Measurements from ENCODE around the gene GRID2. TPM values are rescaled to one million over a fixed set of nuclear protein-coding genes. Genes with fewer than 3 reads are reported as not detected.
A peak's percentile ranks its signal among the peaks of the same experiment; 100 is the strongest.

Gene GRID2
- total RNA-seq, 1 donor from 2014 or later: 1.3 TPM

DNA sequence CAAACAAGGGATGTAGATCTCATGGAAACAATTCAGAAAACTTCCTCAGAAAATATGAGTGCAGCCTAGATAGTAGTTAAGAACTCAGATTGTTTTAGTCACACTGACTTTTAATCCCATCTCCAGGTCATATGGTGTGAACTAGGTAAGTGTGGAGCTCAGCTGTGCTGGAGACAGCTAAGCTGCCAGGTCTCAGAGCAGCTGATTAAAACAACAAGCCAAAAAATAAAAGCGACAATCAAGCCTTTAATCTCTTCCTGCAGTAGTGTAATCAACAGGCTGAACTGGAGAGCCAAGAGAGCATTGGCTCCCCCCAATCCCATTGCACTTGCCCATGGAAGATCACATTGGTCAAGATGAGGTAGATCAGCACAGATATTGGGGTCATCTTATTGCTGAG, 1426.5 kb downstream of the GRID2 start:
- Mint-ChIP-seq H3K4me1 (peaks cover 26% of the 10 kb centered on the region), H3K27ac (ENCODE audit: unreplicated experiment) (peak overlapping the region; percentile 87), H3K27me3 (ENCODE audit: low read depth) (no peaks in the 10 kb centered on the region), H3K36me3 (ENCODE audit: low read depth) (no peaks in the 10 kb centered on the region), H3K4me3 (no peak overlapping the region), H3K9me3 (no peaks in the 10 kb centered on the region)
- DNase-seq (ENCODE audit: low read depth, low spot score): no peak
- TF ChIP-seq, protein P1, sequence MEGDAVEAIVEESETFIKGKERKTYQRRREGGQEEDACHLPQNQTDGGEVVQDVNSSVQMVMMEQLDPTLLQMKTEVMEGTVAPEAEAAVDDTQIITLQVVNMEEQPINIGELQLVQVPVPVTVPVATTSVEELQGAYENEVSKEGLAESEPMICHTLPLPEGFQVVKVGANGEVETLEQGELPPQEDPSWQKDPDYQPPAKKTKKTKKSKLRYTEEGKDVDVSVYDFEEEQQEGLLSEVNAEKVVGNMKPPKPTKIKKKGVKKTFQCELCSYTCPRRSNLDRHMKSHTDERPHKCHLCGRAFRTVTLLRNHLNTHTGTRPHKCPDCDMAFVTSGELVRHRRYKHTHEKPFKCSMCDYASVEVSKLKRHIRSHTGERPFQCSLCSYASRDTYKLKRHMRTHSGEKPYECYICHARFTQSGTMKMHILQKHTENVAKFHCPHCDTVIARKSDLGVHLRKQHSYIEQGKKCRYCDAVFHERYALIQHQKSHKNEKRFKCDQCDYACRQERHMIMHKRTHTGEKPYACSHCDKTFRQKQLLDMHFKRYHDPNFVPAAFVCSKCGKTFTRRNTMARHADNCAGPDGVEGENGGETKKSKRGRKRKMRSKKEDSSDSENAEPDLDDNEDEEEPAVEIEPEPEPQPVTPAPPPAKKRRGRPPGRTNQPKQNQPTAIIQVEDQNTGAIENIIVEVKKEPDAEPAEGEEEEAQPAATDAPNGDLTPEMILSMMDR (conservative IDR thresholded peaks at IDR 0.05): no peak

DNA sequence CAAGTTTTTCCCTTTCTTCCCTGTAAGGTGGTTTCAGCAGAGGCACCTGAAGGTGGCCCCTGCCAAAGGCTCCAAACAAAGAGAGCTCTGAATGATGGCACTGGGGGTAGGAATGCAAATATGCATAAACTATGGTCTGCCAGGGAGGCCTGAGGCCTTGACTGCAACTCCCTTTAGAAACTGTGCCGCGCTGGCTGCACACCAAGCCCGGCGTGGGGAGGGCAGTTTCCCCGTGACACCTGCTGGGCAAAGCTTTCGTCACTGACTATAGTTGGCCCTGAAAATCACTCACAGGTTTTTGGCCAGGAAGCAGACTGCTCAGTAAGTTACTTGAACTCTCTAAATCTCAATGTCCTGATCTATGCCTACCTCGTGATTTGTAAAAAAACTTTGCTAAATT, 1427.0 kb downstream of the GRID2 start:
- H3K27ac Mint-ChIP-seq (ENCODE audit: unreplicated experiment): no peak overlapping the region

DNA sequence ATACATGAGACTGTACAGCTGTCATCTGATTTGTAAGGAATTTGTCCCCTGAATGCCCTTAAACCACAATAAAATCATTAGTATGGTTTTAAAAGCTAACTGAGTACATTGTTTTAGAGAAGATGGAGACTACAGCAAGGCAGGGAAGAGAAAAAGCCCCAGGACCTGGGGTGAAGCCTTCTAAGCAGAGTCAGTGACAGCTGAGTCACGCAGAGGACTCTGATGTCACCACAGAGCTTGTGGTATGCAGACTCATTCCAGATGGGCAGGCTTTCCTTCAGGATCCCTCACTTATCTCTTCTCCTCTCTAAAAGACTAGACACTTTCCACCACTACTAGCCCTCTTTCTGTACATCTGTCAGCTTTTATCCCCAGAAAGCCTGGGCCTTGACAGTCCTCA, 1427.7 kb downstream of the GRID2 start:
- no peak overlapping the region for H3K4me3 Mint-ChIP-seq
- TF ChIP-seq, protein P1 (conservative IDR thresholded peaks at IDR 0.05): no peak
- no peaks in the 10 kb centered on the region for H3K27me3 Mint-ChIP-seq (ENCODE audit: low read depth)
- H3K27ac Mint-ChIP-seq (ENCODE audit: unreplicated experiment): peak overlapping the region; percentile 88
- H3K4me1 Mint-ChIP-seq: peaks cover 26% of the 10 kb centered on the region
- no peaks in the 10 kb centered on the region for H3K36me3 Mint-ChIP-seq (ENCODE audit: low read depth)
- H3K9me3 Mint-ChIP-seq: no peaks in the 10 kb centered on the region
- DNase-seq (ENCODE audit: low read depth, low spot score): no peak

More for the DNA sequence above, 1427.0 kb downstream of the GRID2 start:
- TF ChIP-seq, protein P1 (conservative IDR thresholded peaks at IDR 0.05): no peak
- H3K4me3 Mint-ChIP-seq: no peak overlapping the region
- no peaks in the 10 kb centered on the region for H3K27me3 Mint-ChIP-seq (ENCODE audit: low read depth)
- no peaks in the 10 kb centered on the region for H3K9me3 Mint-ChIP-seq
- peaks cover 26% of the 10 kb centered on the region for H3K4me1 Mint-ChIP-seq
- no peaks in the 10 kb centered on the region for H3K36me3 Mint-ChIP-seq (ENCODE audit: low read depth)
- no peak for DNase-seq (ENCODE audit: low read depth, low spot score)

DNA sequence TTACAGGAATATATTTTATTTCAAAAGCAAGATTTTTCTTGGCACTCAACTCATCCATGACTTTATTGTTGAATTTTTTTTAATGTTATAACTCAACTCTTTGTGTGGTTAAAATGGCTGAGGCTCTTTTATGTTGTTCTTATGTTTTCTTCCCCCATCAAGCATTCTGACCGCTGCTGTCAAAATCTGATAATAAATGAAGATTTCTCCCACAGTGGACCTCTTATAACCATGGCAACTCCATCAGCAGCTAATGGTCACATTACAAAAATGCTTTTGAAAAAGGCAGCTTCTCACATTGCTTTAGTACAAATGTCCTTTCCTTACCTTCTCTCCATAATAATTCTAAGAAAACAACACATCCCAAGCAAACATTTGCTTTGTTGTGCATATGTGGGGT, 1428.7 kb downstream of the GRID2 start:
- Mint-ChIP-seq H3K4me1 (peaks cover 26% of the 10 kb centered on the region), H3K4me3 (no peak overlapping the region), H3K9me3 (no peaks in the 10 kb centered on the region), H3K27ac (ENCODE audit: unreplicated experiment) (no peak overlapping the region), H3K36me3 (ENCODE audit: low read depth) (no peaks in the 10 kb centered on the region), H3K27me3 (ENCODE audit: low read depth) (no peaks in the 10 kb centered on the region)
- TF ChIP-seq, protein P1 (conservative IDR thresholded peaks at IDR 0.05): no peak
- no peak for DNase-seq (ENCODE audit: low read depth, low spot score)

DNA sequence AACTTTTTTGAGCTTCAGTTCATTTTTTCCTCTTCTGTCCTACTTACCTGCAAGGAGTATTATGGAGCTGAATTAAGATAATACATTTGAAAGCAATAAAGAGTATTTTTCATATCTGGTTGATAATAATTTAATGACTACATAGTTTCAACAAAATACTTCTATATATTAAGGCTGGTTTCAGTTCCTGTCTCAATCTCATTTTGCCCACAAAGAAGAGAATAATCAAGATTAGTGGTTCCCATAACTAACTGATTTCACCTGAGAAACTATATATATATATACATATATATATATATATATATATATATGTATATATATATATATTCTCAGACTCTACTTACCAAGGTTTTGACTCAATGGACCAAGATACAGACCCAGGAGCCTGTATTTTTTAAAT, 1437.1 kb downstream of the GRID2 start:
- Mint-ChIP-seq H3K27me3 (ENCODE audit: low read depth) (no peaks in the 10 kb centered on the region), H3K36me3 (ENCODE audit: low read depth) (no peaks in the 10 kb centered on the region), H3K9me3 (no peaks in the 10 kb centered on the region), H3K4me1 (no peaks in the 10 kb centered on the region), H3K27ac (ENCODE audit: unreplicated experiment) (no peak overlapping the region), H3K4me3 (no peak overlapping the region)
- TF ChIP-seq, protein P1 (conservative IDR thresholded peaks at IDR 0.05): no peak
- no peak for DNase-seq (ENCODE audit: low read depth, low spot score)

DNA sequence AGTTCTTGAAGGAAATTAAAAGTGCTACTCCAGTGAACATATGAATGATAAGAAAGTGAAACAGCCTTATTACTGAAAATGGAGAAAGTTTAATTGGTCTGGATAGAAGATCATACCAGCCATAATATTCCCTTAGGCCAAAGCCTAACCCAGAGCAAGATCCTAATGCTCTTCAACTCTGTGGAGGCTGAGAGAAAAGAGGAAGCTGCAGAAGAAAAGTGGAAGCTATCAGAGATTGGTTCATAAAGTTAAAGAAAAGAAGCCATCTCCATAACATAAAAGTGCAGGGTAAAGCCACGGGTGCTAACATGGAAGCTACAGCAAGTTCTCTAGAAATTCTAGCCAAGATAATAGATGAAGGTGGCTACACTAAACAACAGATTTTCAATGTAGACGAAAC, 1439.3 kb downstream of the GRID2 start:
- no peaks in the 10 kb centered on the region for H3K9me3 Mint-ChIP-seq
- no peak overlapping the region for H3K27ac Mint-ChIP-seq (ENCODE audit: unreplicated experiment)
- H3K36me3 Mint-ChIP-seq (ENCODE audit: low read depth): no peaks in the 10 kb centered on the region
- no peak for DNase-seq (ENCODE audit: low read depth, low spot score)
- TF ChIP-seq, protein P1 (conservative IDR thresholded peaks at IDR 0.05): no peak
- H3K27me3 Mint-ChIP-seq (ENCODE audit: low read depth): no peaks in the 10 kb centered on the region
- H3K4me3 Mint-ChIP-seq: no peak overlapping the region
- H3K4me1 Mint-ChIP-seq: no peaks in the 10 kb centered on the region

Data from neural crest cell (in vitro differentiated cells).